ENCODE measurements around the gene ATP6V1F.

DNA sequence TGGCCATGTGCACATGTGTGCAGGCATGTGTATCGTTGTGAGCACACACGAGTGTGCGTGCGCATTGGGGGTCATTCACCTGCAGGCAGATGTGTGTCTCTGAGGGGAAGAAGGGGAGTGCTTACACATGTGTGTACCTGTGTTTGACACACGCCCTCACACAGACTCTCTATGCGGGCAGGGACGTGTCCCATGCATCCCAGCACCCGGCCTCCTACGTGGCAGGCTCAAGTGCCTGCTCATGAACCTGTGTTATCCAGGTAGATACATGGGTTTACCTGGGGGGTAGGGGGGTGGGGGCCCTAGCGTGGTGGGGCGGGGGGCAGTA lies 29.2 kb downstream of the ATP6V1F start:
- TF ChIP-seq POLR2A (IDR thresholded peaks at IDR 0.05): no peak
- TF ChIP-seq, protein P1, sequence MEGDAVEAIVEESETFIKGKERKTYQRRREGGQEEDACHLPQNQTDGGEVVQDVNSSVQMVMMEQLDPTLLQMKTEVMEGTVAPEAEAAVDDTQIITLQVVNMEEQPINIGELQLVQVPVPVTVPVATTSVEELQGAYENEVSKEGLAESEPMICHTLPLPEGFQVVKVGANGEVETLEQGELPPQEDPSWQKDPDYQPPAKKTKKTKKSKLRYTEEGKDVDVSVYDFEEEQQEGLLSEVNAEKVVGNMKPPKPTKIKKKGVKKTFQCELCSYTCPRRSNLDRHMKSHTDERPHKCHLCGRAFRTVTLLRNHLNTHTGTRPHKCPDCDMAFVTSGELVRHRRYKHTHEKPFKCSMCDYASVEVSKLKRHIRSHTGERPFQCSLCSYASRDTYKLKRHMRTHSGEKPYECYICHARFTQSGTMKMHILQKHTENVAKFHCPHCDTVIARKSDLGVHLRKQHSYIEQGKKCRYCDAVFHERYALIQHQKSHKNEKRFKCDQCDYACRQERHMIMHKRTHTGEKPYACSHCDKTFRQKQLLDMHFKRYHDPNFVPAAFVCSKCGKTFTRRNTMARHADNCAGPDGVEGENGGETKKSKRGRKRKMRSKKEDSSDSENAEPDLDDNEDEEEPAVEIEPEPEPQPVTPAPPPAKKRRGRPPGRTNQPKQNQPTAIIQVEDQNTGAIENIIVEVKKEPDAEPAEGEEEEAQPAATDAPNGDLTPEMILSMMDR (IDR thresholded peaks at IDR 0.05): no peak

All from testis (tissue), 2 donors.